NCI-H1436 (cell line): Measurements from ENCODE around the gene NR2F1-AS1.
A peak's percentile ranks its signal among the peaks of the same experiment; 100 is the strongest.

Experiments
- DNase-seq: peaks from one replicate; lab custom pipeline; 2025; lab: John Stamatoyannopoulos, UW

NR2F1-AS1 gene

DNA sequence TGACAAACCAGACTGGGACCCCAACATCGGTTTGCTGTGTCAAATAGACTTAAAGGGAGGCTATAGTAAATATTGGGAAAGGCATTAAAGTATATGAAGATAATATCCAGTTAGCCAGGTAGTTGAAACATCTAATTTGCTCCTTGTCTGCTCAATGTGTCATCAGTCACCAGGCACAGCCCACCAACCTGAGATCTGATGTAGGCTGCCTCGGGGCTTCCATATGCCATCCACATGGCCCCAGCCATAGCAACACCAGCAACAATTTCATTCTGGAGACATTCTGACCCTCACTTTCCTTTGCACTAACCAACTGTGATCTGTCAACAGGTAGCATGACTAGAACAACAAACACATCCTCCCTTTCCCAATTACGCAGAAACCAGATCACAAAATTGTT is 196.0 kb downstream of the NR2F1-AS1 start:
- no peak for DNase-seq

GRCh38 chr5:93384026-93384425 is 197.0 kb downstream of the NR2F1-AS1 start:
- no peak for DNase-seq

DNA sequence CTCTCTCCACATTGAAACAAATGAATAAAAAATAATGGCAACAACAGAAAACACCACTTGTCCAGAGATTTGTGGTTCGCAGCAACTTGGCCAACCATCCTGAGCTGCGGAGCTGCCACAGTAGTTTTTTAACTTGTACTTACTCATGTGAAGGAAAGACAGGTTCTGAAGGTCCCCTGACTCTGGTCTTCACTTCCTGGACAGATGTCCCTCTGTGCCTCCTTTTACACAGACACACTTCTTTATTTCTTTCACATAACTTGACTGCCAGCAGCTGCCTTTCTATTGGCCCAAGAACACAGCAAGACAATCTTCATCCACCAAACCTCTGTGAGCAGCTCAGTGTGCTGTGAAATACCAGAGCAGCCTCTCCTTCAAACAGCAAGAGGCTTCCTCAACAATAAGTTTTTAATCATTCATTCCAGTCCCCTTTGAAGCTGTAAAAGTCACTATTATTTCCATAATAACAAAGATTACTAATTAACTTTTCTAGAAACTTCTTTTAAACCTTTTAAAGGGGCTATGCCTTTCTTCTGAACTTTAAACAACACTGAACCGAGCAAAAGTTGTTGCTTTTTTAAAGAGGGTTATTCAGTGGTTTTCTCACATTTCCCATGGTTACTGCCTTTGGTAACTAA is 198.7 kb downstream of the NR2F1-AS1 start:
- no peak for DNase-seq

DNA sequence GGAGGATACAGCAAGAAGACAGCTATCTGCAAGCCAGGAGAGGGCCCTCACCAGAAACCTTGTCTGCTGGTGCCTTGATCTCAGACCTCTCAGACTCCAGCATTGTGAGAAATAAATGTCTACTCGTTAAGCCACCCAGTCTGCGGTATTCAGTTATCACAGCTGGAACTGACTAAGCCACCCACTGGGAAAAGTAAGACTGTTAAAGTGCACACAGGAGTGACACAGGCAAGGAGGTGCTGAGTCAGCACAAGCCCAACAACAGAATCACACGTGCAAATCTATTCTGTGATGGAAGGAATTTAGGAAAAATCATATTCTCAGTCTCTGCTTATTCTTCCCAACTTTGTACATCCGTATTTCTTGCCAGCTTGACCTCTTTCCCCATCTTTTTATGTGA is 200.0 kb downstream of the NR2F1-AS1 start:
- DNase-seq, result no peak

DNA sequence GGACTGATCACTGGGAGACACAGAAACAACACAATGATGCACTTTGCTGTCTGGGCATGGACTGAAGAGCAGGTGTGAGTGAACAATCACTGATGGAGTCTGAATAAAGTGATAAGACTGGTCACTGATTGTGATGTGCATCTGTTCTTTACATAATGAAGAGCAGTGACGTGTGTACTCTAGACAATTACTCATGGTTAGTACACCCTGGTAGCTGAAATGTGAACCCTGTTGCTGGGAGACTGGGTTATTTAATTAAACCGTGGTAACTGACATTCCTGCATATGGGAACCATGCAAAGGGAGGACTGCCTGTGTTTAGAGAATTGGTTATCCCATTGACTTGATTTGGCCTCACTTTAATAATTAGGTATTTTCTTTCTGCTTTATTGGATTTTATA is 202.9 kb downstream of the NR2F1-AS1 start:
- peak; percentile 30 for DNase-seq

DNA sequence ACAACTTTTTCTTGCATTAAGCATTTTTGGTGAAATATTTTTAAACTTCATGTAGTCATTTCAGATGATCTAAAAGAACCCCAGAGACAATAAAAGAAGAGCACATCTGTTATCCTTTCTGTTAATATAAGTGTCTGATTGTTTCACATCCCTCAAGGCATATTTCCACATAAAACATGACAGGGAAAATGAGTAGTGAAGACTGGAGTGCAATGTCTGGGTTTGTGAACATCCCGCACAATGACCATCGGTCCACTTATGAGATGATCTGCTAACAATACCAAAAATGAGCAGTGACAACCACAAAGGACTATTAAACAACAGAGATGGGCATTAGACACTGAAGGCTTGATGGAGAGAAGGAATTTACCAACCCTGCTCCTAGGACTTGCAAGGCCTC is 209.1 kb downstream of the NR2F1-AS1 start:
- no peak for DNase-seq

- no peak for DNase-seq
Measured at GRCh38 chr5:93364378-93364777, 216.6 kb downstream of the NR2F1-AS1 start.

DNA sequence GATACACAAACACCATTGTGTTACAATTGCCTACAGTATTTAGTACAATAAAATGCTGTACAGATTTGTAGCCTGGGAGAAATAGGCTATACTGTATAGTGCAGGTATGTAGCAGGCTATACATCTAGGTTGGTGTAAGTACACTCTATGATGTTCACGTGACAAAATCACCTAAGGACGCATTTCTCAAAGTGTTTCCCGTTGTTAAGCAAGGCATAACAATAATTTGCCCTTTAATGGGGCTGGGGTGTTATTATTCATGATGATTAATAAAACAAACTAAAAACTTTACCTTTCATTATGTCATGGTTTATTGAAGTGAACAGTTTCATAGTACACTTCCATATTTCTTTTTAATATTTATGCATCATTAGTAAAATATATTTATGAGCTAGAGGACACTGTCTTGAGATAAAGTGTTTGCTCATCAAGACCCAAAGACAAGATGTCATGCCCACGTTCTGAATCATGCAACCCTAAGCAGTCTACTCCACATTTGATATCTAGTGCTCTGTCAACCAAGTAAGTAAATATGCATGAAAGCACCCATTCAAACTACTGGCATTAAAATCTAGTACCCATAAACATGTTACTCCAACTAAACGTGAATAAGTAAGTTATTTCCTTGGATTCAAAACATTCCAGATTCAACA is 220.5 kb downstream of the NR2F1-AS1 start:
- no peak for DNase-seq

- no peak for DNase-seq
Measured at GRCh38 chr5:93359960-93360305, 221.1 kb downstream of the NR2F1-AS1 start.
